Frontal cortex (tissue), 4 donors: ENCODE results near the gene PPFIBP2. TPM values are rescaled to one million over a fixed set of nuclear protein-coding genes. Genes with fewer than 3 reads are reported as not detected.

Source experiments
- DNase-seq, 2 donors: peaks; one replicate each; pipeline ENCODE4 v3.0.0; 2012; ENCODE audit warnings: low spot score in 2 of 2
- FAIRE-seq: peaks from 2 replicates; lab custom pipeline; 2012; peaks lifted over from hg19 to GRCh38; lab: Jason Lieb, UNC
- total RNA-seq: library from RNA; depleted of rRNA; stranded (reverse); fragments of >200 nt; gene quantifications from one replicate; pipeline ENCODE4 v1.2.3, GENCODE V29; 2014
- donor health status: control.
- donor health status: control.
- donor health status: control.

Gene PPFIBP2
- total RNA-seq, 1 donor from 2014 or later = 11.4 TPM

DNA sequence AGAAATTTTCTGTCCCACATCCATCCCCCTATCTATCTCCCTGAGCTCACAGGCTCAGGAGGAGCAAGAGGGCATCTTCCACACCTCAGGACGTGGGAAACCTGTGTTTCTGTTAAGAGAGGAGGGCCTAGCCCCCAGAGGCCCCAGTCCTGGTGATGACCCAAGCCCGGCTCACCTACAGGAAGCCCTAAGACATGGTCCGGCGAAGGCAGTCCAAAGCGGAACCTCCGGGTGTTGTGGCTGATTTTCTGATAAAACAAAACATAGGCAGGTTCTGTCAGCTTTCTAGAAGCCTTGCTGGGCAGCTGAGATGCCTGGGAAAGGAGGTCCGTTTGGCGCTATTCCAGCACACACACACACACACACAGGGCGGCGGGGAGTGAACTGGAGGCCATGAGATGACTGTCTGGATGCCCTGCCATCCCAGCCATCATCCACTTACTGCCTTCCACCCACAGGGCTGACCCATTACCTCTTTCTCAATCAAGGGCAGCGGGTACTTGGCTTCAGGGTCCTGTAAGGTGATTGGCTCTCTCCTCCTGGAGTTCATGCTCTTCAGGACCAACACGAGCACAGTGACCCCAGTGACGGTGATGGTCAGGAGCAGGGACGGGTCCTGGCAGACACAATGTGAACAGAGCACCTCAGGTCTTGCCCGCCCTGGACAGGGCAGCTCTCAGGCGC, 158.6 kb downstream of the PPFIBP2 start:
- DNase-seq (no peak), FAIRE-seq (no peak)

DNA sequence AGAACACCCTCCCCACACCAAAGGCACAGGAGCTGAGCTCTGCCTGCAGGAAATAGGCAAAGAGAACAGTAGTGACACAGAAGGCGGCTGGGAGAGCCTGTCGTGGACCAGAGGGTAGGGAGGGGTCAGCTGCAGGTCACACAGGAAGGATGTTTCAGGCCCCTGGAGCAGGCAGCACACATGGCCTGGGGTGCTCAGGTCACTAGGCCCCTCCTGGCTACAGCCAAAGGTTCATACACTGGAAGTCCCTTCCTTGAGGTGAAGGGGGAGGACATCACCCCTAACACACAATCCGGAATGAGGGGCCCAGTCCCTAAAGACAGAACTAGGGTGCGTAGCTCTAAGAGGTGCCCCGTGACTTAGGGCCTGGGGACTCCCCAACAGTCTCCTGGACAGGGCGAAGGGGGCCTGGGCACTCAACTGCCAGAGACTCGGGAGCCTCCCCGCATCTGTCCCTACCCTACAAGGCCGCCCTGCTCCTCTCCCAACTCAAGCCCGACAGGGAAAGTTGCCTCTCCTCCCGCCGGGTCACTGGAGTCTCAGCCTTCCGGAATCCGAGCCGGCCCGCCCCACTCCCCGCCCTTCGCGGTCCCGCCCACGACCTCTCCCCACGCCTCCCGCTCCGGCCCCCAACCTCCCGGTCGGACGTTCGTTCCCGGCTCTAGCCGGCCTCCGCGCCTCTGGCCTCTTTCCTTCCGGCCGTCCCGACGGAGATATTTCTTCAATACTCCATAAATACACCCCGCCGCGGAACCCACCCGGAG, 159.3 kb downstream of the PPFIBP2 start, which contains the start of gene CYB5R2:
TSS of gene CYB5R2 (minus strand) at position 541 of the 764 bp plus-strand sequence. CDS start 675 bp downstream, outside the sequence.
- peak; percentile 59 to 60 for DNase-seq
- FAIRE-seq = no peak

DNA sequence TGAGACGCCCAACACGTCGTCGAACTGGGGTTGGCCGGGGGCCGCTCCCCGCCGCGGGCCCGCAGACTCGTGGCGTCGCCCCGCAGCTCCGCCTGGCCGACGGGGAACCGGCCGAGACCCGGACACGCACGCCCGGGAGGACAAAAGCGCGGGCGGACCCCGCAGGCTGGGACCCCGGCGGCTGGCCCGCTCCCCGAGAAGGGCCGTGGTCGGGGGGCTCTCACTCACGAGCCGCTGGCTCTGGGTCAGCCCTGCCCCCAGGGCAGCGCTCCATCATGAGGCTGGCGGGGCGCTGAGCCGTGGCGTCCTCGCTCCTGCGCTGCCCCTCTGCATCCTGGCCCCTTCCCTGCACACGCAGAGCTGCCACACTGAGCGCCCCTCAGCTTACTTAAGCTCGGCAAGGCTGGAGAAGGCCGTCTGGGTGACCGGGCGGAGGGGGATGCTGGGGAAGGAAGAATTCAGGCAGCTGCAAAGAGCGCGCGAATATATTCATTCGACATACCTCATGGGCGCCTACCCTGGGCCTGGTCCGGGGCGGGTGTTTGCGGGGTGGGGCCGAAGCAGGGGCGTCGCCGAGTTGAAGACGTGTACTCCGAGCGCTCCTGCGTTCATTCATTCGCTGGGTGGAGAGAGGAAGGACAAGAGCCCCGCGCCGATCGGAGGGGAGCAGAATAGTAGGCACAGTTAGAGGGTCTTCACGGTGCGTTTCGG, 160.1 kb downstream of the PPFIBP2 start:
- FAIRE-seq (no peak), DNase-seq (no peak)

DNA sequence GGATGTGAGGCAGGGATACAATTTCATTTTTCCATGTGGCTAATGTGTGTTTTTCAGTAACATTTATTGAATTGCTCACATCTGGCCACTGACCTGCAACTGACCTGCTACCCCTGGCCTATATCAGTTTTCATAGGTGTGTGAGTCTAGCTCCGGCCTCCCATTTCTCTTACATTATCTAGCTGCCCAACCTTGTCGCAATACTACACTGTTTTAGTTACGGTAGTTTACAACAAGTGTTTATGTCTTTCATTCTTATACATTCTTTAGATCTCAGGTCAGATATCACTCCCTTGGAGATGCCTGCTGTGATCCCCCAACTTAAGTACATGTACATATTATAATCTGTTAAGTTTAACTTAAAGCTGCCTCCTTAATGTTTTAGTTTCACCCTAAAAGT, 161.8 kb downstream of the PPFIBP2 start:
- no peak for DNase-seq
- no peak for FAIRE-seq

DNA sequence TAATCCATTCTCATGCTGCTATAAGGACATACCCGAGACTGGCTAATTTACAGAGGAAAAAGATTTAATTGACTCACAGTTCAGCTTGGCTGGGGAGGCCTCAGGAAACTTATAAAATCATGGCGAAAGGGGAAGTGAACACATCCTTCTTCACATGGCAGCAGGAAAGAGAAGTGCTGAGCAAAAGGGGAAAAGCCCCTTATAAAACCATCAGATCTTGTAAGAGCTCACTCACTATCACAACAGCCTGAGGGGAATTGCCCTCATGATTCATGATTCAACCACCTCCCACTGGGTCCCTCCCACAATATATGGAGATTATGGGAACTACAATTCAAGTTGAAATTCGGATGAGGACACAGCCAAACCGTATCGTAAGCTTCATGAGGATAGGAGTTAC, 163.3 kb downstream of the PPFIBP2 start:
- FAIRE-seq = no peak
- DNase-seq = no peak

DNA sequence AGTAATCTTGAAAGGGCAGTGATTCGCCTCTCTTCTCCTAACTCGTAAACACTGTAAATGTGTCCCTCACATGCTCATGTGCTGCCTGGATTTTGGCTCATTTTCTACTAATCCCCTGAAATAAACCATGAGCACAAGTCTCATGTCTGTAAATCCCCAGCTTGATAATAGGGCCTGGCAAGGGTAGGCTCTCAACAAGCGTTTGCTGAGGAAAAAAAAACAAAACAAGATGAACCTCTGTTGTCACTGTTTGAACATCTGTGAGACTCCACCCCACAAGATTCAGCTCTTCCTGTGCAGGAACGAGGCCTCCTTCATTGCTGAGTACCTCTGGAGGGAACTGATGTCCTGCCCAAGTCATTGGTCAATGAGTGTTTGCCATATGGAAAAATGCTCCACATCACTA, 164.0 kb downstream of the PPFIBP2 start:
- FAIRE-seq = no peak
- DNase-seq = no peak

DNA sequence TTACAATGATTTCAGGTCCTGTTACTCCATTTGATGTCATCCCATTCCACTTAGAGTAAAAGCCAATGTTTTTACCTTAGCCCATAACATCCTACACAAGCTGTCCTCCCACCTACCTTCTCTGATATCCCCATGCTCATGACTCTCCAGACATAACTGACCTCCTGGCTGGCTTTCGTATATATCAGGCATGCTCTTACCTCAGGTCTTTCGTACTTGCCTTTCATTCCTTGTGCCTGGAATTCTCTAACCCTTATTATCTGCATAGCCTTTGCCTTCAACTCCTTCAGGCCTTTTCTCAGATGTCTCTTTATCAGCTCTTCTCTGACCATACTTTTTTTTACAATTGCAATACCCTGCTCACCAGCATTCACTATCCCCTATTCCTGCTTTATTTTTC, 169.8 kb downstream of the PPFIBP2 start:
- DNase-seq (no peak), FAIRE-seq (no peak)

DNA sequence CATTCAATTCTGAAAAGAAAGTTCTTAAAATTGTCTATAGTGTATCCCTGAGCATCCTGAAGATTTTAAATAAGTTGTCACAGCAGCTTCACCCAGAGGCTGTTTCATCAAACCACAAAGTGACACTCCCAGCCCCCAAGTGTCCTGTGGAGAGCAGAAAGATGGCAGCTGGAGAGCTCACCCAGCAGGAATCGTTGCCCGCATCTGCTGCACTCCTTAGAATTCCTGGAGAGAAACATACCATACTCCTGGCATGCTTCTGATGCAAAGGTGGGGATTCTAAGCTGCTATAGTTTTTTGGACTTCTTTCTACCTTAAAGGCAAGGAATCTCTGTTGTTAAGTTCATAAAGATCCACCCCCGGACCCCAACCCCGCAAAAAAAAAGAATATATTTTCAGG, 173.0 kb downstream of the PPFIBP2 start:
- no peak for DNase-seq
- no peak for FAIRE-seq

DNA sequence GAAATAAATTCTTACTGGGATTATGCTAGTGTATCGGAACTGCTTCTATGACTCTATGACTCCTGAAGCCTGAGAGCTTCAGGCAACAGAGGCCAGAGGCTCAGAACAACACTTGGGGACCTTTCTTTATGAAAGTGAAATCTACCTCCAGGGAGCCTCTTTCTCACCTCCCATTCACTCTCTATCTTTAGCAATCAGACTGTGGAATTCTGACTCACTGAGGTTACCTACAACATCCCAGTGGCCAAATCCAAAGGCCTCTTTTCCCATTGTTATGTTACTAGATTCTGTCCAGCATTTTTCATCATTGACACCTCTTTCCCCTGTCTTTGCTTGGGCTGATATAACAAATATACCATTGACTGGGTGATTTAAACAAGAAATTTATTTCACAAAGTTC, 173.6 kb downstream of the PPFIBP2 start:
- FAIRE-seq (no peak), DNase-seq (no peak)

DNA sequence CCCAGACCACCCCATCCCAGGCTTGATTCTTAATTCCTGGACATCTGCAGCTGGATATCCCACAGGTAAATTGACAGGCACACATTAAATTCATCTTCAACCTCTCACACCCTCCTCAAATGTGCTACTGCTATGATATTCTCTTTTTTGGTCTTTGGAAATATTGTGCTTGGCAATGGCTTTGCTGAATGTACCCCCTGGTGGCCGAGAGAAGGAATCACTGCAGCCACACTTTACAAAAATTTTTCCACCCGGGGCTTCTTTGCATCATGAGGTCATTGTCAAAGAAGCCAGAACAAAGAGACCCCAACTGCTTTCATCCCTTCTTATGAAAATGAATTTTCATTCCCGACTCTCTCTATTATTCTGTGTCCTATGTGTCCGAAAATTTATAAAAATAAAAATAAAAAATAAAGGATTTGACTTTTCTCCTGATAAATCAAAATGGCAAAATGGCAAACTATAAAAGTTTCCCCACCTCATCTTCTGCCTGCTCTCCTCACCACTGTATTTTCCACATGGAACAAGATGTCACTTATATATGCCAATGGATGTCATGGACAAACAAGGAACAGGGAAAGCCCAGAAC, 174.5 kb downstream of the PPFIBP2 start:
- no peak for FAIRE-seq
- no peak for DNase-seq

DNA sequence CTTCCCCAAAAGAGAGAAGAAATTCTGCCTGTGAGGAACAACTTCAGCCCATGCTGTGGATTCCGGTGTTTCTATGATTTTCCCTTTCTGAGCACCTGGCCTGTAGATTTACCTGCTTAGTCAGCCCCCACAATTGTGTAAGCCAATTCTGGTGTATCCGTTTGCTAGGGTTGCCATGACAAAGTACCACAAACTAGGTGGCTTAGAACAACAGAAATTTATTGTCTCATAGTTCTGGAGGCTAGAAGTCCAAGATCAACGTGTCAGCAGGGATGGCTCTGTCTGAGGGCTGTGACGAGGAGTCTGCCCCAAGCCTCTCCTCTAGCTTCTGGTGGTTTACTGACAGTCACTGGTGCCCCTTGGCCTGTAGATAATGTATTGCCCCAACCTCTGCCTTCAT, 175.4 kb downstream of the PPFIBP2 start:
- DNase-seq (no peak), FAIRE-seq (no peak)

DNA sequence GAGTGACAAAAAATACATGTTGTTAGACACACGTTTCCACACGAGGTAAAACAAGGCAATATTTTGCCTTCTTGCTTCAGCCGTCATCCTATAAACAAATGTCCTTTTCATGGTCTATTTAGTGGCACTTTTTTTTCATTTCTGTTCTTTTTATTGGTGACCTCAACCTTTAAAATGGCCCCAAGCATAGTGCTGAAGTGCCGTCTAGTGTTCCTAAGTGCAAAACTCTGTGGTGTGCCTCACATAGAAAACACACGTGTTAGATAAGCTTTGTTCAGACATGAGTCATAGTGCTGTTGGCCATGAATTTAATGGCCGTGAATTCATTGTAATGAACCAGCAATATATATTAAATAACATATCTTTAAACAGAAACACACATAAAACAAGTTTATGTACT, 176.8 kb downstream of the PPFIBP2 start:
- DNase-seq (no peak), FAIRE-seq (no peak)

DNA sequence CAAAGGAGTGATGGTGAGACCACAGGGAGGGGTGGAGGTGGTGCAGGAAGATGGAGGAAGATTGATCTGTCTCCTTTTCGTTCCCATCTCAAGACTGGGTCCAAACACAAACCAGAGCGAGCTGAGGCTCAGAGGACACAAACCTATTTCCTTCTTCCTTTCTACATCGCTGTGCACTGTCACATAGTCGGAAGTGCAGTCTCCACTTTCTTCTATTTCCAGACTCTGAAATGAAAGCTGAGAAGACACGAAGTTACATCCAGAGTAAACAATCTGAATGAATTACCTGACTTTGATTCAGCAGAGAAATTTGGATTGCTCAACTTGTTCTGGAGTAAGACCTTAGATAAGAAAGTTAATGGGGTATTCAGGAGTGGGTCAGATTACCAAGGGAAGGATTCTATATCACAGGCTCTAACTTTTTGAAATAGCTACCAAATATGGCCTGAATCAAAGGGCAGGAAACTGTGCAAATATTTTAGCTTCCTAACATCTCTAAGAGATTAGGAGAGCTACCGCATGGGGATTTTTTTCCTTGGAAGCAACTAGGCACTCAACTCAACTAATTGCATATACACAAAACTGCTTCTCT, 178.1 kb downstream of the PPFIBP2 start:
- DNase-seq (no peak), FAIRE-seq (no peak)

DNA sequence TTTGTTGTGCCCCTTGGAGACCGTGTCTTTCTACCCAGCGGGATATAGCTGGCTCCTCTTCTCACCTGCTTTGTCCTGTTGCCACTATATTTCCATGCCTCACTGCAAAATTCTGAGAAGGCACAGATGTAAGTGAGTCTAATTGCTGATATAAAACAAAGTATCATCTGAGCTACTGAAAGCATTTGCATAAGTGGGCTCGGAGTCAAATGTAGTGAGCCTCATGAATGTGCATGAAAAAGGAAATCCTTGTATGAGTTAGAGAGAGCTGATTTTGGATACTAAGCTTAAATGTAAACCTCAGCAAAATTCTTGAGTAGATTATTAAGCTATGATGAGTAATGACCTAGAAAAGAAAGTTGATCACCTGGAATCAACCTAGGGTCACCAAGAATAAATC, 178.6 kb downstream of the PPFIBP2 start:
- FAIRE-seq = no peak
- DNase-seq = no peak

DNA sequence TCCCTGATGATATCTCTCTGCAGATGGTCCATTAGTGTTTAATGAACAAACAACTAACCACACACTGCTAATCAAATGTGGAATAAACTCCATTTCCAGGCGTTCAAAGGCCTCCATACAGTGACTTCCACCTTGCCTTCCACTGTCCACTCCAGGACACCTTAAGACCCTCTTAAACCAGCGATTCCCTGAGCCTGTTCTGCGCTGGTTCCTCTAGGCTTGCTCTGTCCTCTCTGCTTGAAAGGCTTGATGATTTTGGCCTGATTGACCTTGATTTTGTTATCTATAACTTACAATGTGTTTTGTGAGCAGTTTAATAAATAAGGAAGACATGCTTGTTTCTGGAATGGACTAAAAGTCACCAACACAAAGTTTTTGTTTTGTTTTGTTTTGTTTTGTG, 180.4 kb downstream of the PPFIBP2 start:
- no peak for FAIRE-seq
- DNase-seq = no peak

DNA sequence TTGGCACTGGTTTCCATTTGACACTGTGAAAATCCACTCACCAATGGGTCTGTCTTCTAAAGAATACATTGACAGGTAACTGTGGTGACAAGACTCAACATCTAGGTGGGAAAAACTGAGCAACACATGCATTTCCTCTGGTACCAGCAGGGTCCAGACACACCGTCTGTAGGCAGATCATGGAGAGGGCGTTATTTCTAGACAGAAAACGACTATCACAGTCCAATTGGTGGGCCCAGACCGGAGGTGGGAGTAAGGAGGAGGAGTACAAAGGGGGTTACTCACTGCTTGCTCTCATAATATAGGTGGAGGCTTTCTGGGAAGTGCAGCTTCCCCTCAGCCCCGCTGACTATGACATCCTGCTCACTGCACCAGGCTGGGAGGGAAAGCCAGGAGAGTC, 182.6 kb downstream of the PPFIBP2 start:
- DNase-seq = no peak
- no peak for FAIRE-seq
